ENCODE data around the gene EVI2B.

DNA sequence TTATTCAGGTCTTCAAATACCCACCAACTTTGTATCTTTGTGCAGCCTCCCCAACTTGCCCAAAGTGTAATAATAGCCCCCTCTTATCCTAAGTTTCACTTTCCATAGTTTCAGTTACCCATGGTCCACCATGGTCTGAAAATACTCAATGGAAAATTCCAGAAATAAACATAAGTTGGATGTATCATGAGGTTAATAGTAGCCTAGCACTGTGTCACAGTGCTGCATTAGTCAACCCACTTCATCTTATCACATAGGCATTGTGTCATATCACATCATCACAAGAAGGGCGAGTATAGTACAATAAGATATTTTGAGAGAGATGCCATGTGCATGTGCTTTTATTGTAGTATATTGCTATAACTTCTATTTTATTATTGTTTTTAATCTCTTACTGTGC is 38.7 kb downstream of the EVI2B start:
- TF ChIP-seq CTCF (IDR thresholded peaks at IDR 0.05; ENCODE audit: insufficient read depth, low read length, poor library complexity, severe bottlenecking), result no peak
- no peak for TF ChIP-seq EZH2phosphoT487 (conservative IDR thresholded peaks at IDR 0.05; ENCODE audit: low read length)

Data from SU-DHL-6 (cell line).